HG03457 (cell line): ENCODE data around the gene MARK4.
"Not testable (repeated sequence)": the region's sequence is repeated elsewhere in the genome, so short reads cannot be mapped to it uniquely, and the experiment has no call there.

Source experiments
- ATAC-seq: cut with Tn5 transposase; IDR thresholded peaks from one replicate; pipeline ENCODE4 v1.9.1; 2021; ENCODE audit warnings: moderate number of reproducible peaks; ENCODE audit not compliant: unreplicated experiment

Gene MARK4

GRCh38 chr19:45250832-45251451, at the start of gene MARK4:
Gene MARK4, plus strand, starts transcription at chr19:45251271. Its CDS starts 318 bp downstream, at chr19:45251589.
- ATAC-seq, result no peak

DNA sequence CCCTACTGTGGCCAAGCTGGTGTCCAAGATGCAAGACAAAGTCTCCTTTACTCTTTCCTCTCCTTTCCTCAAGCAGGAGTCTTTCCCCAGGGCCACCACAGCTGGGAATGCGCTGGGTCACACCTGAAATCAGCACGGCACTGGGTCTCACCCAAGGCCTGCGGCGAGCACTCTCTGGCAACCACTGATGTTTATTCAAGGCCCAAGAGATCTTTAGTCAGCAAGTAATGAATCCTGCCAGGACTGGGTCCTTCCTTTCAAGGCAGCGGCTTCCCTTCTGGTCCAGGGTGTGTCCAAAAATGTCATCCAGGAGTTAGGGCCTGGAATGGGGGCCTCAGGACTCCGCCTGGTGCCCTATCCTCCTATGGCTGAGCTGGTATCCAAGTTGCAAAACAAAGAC, 48.4 kb upstream of the MARK4 start:
- ATAC-seq, result no peak

DNA sequence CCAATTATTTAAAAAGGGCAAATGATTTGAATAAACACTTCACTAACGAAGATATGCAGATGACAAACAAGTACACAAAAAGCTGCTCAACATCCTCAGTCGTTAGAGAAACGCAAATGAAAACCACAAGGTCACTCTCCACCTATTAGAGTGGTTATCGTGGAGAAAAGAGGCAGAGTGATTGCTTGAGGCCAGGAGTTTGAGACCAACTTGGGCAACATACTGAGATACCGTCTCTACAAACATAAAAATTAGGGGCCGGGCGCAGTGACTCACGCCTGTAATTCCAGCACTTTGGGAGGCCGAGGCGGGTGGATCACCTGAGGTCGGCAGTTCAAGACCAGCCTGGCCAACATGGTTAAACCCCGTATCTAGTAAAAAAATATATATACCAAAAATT, 45.3 kb upstream of the MARK4 start:
- no peak for ATAC-seq

- no peak for ATAC-seq
Measured at GRCh38 chr19:45206328-45206727, 44.7 kb upstream of the MARK4 start.

GRCh38 chr19:45211751-45212381, 39.2 kb upstream of the MARK4 start:
- ATAC-seq, result no peak

- no peak for ATAC-seq
Measured at GRCh38 chr19:45213031-45213430, 38.0 kb upstream of the MARK4 start.

DNA sequence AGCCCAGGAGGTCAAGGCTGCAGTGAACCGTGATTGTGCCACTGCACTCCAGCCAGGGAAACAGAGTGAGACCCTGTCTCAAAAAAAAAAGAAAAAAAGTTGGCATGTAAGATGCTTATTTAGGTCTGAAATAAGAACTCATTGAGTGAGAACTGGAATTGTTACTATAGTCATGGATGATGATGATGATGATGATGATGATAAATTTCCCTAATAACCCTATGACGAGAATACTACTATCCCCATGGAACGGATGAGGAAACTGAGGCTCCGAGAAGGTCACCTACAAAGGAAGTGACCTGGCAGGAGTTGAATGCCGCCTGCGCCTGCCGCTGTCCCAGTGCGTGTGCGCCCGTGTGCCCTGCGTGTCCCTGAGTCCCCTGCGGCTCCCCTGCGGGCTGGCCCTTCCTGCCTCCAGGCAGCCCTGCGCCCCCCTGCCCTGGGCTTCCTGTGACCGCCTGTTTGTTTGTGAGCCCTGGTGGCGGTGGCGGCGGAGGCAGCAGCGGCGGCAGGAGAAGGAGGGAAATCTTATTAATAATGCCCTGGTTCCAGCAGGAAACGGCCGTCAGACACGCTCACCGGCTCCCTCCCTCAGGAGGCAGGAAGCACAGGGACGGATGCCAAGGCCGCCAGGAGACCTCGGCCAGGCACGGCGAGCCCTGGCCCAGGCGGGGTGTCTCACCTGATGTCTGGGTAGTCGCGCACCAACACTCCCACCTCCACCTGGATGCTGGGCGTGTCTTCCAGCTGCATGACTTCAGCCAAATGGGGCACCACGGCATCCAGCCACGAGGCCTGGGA, 35.5 kb upstream of the MARK4 start:
- ATAC-seq, result no peak

DNA sequence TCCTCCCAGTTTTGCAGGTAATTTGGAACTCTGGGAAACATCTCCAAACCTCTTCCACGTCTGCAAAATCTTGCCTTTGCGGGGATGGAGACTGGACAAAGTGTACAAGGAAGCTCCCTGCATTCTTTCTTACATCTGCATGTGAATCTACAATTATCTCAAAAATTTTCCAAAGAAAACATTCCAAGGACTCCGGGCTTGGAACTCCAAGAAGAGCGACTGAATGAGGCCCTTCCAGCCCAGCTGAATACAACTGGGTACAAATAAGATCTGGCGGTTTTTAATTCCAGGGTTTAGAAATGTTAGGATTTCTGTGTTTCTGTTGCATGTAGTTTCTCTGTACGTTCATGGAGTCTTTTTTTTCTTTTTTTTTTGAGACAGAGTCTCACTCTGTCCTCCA, 34.4 kb upstream of the MARK4 start:
- ATAC-seq, result no peak

GRCh38 chr19:45217193-45217956, 33.7 kb upstream of the MARK4 start:
- ATAC-seq, result no peak

GRCh38 chr19:45217957-45218334, 33.1 kb upstream of the MARK4 start:
- no peak for ATAC-seq

DNA sequence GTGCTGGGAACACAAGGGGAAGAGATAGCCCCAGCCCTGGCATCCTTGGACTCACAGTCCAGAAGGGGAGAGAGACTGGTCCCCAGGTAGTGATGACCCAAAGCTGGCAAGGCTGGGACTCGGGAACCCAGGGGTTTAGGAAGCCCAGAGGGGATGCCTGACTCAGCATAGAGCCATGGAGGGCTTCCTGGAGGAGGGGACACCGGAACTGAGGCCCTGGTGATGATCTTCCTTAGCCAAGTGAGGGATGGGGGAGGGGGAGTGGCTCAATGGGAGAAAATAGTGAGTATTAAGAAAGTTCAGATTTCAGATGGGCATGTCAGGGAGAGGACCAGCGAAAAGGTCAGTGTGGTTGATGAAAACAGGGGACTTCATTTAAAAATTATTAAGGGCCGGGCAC, 32.6 kb upstream of the MARK4 start:
- ATAC-seq, result no peak

- no peak for ATAC-seq
Measured at GRCh38 chr19:45218911-45219743, 31.9 kb upstream of the MARK4 start.

GRCh38 chr19:45222724-45223123, 28.3 kb upstream of the MARK4 start:
- ATAC-seq, result no peak

GRCh38 chr19:45223879-45224278, 27.2 kb upstream of the MARK4 start:
- no peak for ATAC-seq

DNA sequence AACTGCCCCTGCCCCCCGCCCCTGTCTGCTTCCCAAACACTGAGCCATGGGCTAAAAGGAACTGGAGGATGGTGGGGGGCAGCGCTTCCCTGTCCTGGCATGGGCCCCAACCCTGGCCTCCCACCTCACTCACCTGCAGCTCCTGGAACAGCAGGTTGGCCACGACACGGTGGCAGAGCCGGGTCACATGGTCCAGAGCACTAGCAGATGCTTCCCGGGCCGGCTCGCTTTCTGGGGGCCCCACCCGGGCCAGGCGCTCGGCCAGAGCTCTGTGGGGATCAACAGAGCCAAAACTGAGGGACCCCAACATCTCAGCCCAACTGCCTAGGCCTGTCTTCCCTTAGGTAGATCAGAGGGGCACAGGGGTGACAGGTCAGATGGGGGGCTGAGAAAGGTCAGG, 26.4 kb upstream of the MARK4 start:
- no peak for ATAC-seq

DNA sequence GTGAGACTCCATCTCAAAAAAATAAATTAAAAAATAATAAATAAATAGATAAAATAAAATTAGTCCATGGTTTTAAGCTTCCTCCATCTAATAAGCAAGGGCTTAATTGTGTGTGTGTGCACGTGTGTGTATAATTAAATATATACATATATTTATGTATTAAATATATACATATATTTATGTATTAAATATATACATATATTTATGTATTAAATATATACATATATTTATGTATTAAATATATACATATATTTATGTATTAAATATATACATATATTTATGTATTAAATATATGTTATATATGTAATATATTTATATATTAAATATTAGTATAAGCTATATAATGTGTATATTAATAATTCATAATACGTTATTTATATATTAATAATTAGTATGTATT, 22.0 kb upstream of the MARK4 start:
- not testable (repeated sequence) for ATAC-seq

DNA sequence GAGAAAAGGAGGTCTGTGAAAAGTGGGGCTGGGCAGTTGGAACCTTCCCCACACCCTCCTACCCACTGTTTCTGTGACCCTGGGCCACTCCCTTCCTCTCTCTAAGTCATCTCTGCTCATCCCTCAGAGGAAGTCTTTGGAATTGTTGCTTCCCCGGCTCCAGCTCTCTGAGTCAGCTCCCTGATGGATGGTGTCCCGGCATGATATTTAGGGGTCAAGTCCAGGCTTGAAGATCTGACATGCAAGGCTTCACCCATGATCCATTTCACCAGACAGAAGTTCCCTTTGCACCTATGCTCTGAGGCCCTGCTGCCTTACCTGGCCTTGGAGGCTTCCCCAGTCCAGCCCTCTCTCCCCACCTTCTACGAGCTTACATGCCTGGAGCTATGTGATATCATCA, 19.2 kb upstream of the MARK4 start:
- no peak for ATAC-seq

GRCh38 chr19:45234089-45234869, 16.8 kb upstream of the MARK4 start:
- no peak for ATAC-seq

GRCh38 chr19:45235485-45235884, 15.6 kb upstream of the MARK4 start:
- ATAC-seq, result no peak

- no peak for ATAC-seq
Measured at GRCh38 chr19:45238556-45238955, 12.5 kb upstream of the MARK4 start.
